Uterus (tissue), 4 donors: Measurements from ENCODE around the gene CNTFR. TPM values are rescaled to one million over a fixed set of nuclear protein-coding genes. Genes with fewer than 3 reads are reported as not detected.
A peak's percentile ranks its signal among the peaks of the same experiment; 100 is the strongest.

ENCODE experiments used
- DNase-seq, 2 donors: peaks; one replicate each; pipeline ENCODE4 v3.0.0-alpha.2; 2019 to 2020
- H3K27ac ChIP-seq, 2 donors: fragments of 200-600 bp; sonication (generic); 1 replicate in 1 of 2; 2 replicates in 1 of 2; pipeline ENCODE4 v1.5.1; 2016 to 2018
- H3K27me3 ChIP-seq, 2 donors: fragments of 200-600 bp; sonication (generic); one replicate each; pipeline ENCODE4 v1.5.1; 2018 to 2019; ENCODE audit warnings: control low read depth in 1 of 2
- H3K36me3 ChIP-seq, 2 donors: fragments of 200-600 bp; sonication (generic); one replicate each; pipeline ENCODE4 v1.5.1; 2019; ENCODE audit warnings: control low read depth in 1 of 2
- H3K4me1 ChIP-seq, 2 donors: fragments of 200-600 bp; sonication (generic); one replicate each; pipeline ENCODE4 v1.5.1; 2018 to 2019; ENCODE audit warnings: control low read depth in 1 of 2
- H3K4me3 ChIP-seq, 2 donors: fragments of 200-600 bp; sonication (generic); 1 replicate in 1 of 2; 2 replicates in 1 of 2; pipeline ENCODE4 v1.5.1; 2018 to 2019; ENCODE audit warnings: mild to moderate bottlenecking in 1 of 2
- H3K9me3 ChIP-seq, 2 donors: fragments of 200-600 bp; sonication (generic); one replicate each; pipeline ENCODE4 v1.5.1; 2019; ENCODE audit warnings: control low read depth in 1 of 2
- CTCF ChIP-seq, 4 experiments: fragments of 200-600 bp in 2 of 4; fragments of 450-650 bp in 2 of 4; sonication (generic) in 2 of 4; IDR thresholded peaks; one replicate each; pipeline ENCODE4 v1.5.1; 2016 to 2019; ENCODE audit warnings: antibody characterized with exemption in 4 of 4, mild to moderate bottlenecking in 2 of 4, moderate library complexity in 1 of 4
- POLR2A ChIP-seq, 2 donors: fragments of 450-650 bp; IDR thresholded peaks; one replicate each; pipeline ENCODE4 v1.6.1; 2016; ENCODE audit warnings: antibody characterized with exemption in 2 of 2, mild to moderate bottlenecking in 1 of 2, moderate library complexity in 1 of 2
- intact Hi-C: fragments of 100-400 bp; cut with DNase I; formaldehyde crosslinking; loops from one replicate; pipeline ENCODE4 v1.15.1; 2023; ENCODE audit warnings: low total_unique reads
- total RNA-seq, 4 donors: library from RNA; depleted of rRNA in 3 of 4; stranded (reverse); fragments of >200 nt in 3 of 4; gene quantifications; one replicate each; pipeline versions ENCODE4 v1.1.0 to v1.2.4, GENCODE V29; 2014 to 2023
- donor health status: DM: yes; HTN: yes; CAD: no.

The CNTFR gene
- total RNA-seq, 4 donors from 2014 or later, result 0.59 to 14.7 (median 6.6) TPM; not detected in 1

- Histone ChIP-seq H3K27me3 (no peaks in the 10 kb centered on the region), H3K4me1 (peaks cover 0 to 10% of the 10 kb centered on the region in 2 donors), H3K36me3 (no peaks in the 10 kb centered on the region), H3K9me3 (no peaks in the 10 kb centered on the region), H3K4me3 (no peak overlapping the region), H3K27ac (no peak overlapping the region)
- intact Hi-C loops, result no loop called here
- no peak for DNase-seq
- TF ChIP-seq CTCF (IDR thresholded peaks at IDR 0.05) (no peak), POLR2A (IDR thresholded peaks at IDR 0.05) (no peak)
Measured at GRCh38 chr9:34564617-34565016, 24.9 kb downstream of the CNTFR start.

GRCh38 chr9:34563262-34563661 is 26.3 kb downstream of the CNTFR start:
- H3K36me3 ChIP-seq, result no peaks in the 10 kb centered on the region
- TF ChIP-seq POLR2A (IDR thresholded peaks at IDR 0.05) (no peak), CTCF (IDR thresholded peaks at IDR 0.05) (no peak)
- H3K27me3 ChIP-seq, result no peaks in the 10 kb centered on the region
- H3K4me3 ChIP-seq, result no peak overlapping the region
- H3K4me1 ChIP-seq, result peaks cover 0 to 13% of the 10 kb centered on the region in 2 donors
- no peaks in the 10 kb centered on the region for H3K9me3 ChIP-seq
- intact Hi-C loops, result no loop called here
- no peak overlapping the region for H3K27ac ChIP-seq
- no peak for DNase-seq

GRCh38 chr9:34562135-34562745 is 27.3 kb downstream of the CNTFR start:
- Histone ChIP-seq H3K27ac (no peak overlapping the region), H3K9me3 (no peaks in the 10 kb centered on the region), H3K36me3 (no peaks in the 10 kb centered on the region), H3K27me3 (no peaks in the 10 kb centered on the region), H3K4me3 (no peak overlapping the region), H3K4me1 (peaks cover 0 to 13% of the 10 kb centered on the region in 2 donors)
- TF ChIP-seq CTCF (IDR thresholded peaks at IDR 0.05) (peak in 1 of 4 experiments; percentile 5), POLR2A (IDR thresholded peaks at IDR 0.05) (no peak)
- no peak for DNase-seq
- intact Hi-C loops, result no loop called here

- H3K27me3 ChIP-seq, result no peaks in the 10 kb centered on the region
- TF ChIP-seq CTCF (IDR thresholded peaks at IDR 0.05) (no peak), POLR2A (IDR thresholded peaks at IDR 0.05) (no peak)
- no peaks in the 10 kb centered on the region for H3K9me3 ChIP-seq
- H3K4me3 ChIP-seq, result no peak overlapping the region
- DNase-seq, result no peak
- intact Hi-C loops, result no loop called here
- H3K4me1 ChIP-seq, result peaks cover 0 to 13% of the 10 kb centered on the region in 2 donors
- H3K27ac ChIP-seq, result peak overlapping the region in 1 of 2 donors; percentile 42
- no peaks in the 10 kb centered on the region for H3K36me3 ChIP-seq
Measured at GRCh38 chr9:34560599-34561214, 28.8 kb downstream of the CNTFR start.

- Histone ChIP-seq H3K27me3 (no peaks in the 10 kb centered on the region), H3K27ac (peak overlapping the region in 1 of 2 donors; percentile 49), H3K4me1 (peaks cover 0 to 13% of the 10 kb centered on the region in 2 donors), H3K4me3 (no peak overlapping the region), H3K9me3 (no peaks in the 10 kb centered on the region), H3K36me3 (no peaks in the 10 kb centered on the region)
- intact Hi-C loops, result no loop called here
- peak in 1 of 2 donors; percentile 49 for DNase-seq
- no peak for TF ChIP-seq POLR2A (IDR thresholded peaks at IDR 0.05)
- TF ChIP-seq CTCF (IDR thresholded peaks at IDR 0.05), result no peak
Measured at GRCh38 chr9:34559624-34560455, 29.7 kb downstream of the CNTFR start.
